Neural crest cell (in vitro differentiated cells): Measurements from ENCODE around the gene EIF3I. TPM values are rescaled to one million over a fixed set of nuclear protein-coding genes. Genes with fewer than 3 reads are reported as not detected.
A peak's percentile ranks its signal among the peaks of the same experiment; 100 is the strongest.

Experiments
- DNase-seq: peaks from one replicate; pipeline ENCODE4 v3.0.0; 2021; ENCODE audit warnings: low read depth, mixed read lengths, low spot score
- H3K27ac Mint-ChIP-seq: one replicate; pipeline ENCODE4 v1.8.0; 2021; ENCODE audit warnings: mild to moderate bottlenecking, mixed read lengths; ENCODE audit not compliant: unreplicated experiment
- H3K27me3 Mint-ChIP-seq: 2 replicates; pipeline ENCODE4 v1.8.0; 2021; ENCODE audit warnings: low read depth, mild to moderate bottlenecking, mixed read lengths
- H3K36me3 Mint-ChIP-seq: 2 replicates; pipeline ENCODE4 v1.8.0; 2021; ENCODE audit warnings: low read depth, mild to moderate bottlenecking, mixed read lengths
- H3K4me1 Mint-ChIP-seq: 2 replicates; pipeline ENCODE4 v1.8.0; 2021; ENCODE audit warnings: mixed read lengths
- H3K4me3 Mint-ChIP-seq: one replicate; pipeline ENCODE4 v1.8.0; 2021; ENCODE audit warnings: mild to moderate bottlenecking, mixed read lengths
- H3K9me3 Mint-ChIP-seq: 2 replicates; pipeline ENCODE4 v1.8.0; 2021; ENCODE audit warnings: mixed read lengths
- total RNA-seq: library from RNA; stranded (reverse); gene quantifications from 2 replicates; pipeline ENCODE4 v1.2.1, GENCODE V29; 2021
- TF ChIP-seq, protein P1 (sequence below): fragments of 200-600 bp; sonication (generic); conservative IDR thresholded peaks from 2 replicates; pipeline ENCODE4 v1.5.0; 2021; ENCODE audit warnings: antibody characterized with exemption, mild to moderate bottlenecking

The EIF3I gene
- total RNA-seq, 1 donor from 2014 or later = 190 TPM

DNA sequence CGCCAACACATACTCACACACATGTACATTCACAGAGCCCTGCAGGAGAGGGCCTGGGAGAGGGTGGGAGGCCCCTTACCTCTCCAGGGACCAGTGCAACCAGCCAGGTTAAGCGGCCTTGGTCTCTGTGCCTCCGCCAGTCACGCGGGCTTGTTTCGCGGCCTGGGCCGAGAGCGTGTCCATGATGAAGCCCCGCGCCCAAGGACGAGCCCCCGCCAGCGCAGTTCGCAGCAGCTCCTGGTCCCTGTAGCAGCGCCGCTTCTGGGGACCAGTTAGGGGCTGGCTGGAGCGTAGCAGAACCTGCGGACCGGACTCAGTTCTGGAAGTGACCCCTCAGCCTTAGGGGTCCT, 17.6 kb downstream of the EIF3I start:
- no peak for DNase-seq
- TF ChIP-seq, protein P1, sequence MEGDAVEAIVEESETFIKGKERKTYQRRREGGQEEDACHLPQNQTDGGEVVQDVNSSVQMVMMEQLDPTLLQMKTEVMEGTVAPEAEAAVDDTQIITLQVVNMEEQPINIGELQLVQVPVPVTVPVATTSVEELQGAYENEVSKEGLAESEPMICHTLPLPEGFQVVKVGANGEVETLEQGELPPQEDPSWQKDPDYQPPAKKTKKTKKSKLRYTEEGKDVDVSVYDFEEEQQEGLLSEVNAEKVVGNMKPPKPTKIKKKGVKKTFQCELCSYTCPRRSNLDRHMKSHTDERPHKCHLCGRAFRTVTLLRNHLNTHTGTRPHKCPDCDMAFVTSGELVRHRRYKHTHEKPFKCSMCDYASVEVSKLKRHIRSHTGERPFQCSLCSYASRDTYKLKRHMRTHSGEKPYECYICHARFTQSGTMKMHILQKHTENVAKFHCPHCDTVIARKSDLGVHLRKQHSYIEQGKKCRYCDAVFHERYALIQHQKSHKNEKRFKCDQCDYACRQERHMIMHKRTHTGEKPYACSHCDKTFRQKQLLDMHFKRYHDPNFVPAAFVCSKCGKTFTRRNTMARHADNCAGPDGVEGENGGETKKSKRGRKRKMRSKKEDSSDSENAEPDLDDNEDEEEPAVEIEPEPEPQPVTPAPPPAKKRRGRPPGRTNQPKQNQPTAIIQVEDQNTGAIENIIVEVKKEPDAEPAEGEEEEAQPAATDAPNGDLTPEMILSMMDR = no peak
- Mint-ChIP-seq H3K4me1 (peaks cover 32% of the 10 kb centered on the region), H3K27me3 (no peaks in the 10 kb centered on the region), H3K36me3 (no peaks in the 10 kb centered on the region), H3K9me3 (no peaks in the 10 kb centered on the region), H3K4me3 (peak overlapping the region; percentile 89), H3K27ac (no peak overlapping the region)

DNA sequence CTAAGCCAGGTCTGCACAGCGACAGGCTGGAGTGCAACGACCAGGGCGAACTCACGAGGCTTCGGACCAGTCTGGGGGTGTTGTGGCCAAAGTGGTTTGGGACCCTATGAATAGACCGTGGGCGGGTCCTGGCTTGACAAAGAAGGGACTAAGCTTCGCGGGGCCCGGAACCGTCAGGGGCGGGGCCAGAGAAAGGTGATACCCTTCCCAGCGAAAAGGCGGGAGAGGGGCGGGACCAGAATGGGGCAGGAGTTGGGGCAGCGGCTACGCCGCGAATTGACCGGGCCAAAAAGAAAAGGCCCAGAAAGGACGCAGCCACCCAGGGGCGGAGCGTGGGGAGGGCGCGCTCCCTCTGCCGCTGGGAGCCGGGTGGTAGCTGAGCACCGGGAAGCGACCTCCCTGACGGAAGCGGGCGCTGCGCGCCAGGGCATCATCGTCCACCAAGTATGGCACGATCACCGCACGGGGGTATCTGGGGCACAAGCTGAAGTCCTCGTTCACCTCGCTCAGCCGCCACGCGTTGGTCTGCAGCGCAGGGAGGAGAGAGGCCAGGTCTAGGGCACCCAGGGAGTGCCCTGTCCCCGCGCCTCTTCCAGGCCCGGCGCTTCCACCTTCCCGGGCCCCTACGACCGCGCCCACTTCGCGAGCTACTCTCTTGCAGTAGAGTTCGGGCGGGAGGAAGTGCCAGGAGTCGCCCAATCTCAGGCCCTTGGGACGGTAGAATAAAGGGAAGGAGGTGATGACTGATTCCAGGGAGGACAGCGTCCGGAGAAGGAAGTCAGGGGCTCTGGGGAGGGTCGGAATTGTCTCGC, 18.1 kb downstream of the EIF3I start:
- Mint-ChIP-seq H3K36me3 (no peaks in the 10 kb centered on the region), H3K27ac (no peak overlapping the region), H3K4me3 (peak overlapping the region; percentile 89), H3K4me1 (peaks cover 32% of the 10 kb centered on the region), H3K9me3 (no peaks in the 10 kb centered on the region), H3K27me3 (no peaks in the 10 kb centered on the region)
- peak; percentile 51 for DNase-seq
- TF ChIP-seq, protein P1 = peak; percentile 33

DNA sequence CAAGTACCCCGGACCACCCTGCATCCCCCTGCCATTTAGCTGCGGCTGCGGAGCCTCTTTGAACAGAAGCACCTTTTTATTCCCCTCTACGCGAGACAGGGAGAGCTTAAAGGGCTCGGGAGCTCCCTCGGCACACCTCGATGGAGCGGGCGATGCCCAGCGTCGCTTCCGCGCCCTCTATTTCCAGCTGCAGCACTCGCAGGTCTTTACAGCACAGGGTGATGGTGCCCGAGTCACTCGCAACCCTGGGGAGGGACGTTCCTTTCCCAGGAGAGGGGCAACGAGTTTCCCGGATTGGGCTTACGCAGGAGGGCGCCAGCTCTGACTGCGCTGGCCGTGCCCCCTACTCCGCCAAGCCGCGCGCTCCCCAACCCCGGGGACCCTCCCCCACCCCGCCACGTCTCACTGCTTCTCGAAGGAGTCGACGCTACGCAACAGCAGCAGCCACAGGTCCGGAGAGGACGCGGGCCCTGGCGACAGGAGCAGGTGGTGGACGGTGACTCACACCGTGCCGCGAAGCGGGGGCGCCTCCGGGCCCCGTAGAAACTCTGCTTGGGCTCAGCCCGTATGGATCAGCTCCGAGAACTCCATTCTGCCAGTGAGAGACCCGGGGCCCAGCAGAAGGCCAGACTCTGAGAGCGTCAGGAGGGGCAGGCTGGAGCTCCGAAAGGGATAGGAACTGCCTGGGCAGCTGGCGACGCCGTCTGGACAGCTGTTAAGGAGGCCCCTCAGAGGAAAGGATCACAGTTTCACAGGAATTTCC, 19.0 kb downstream of the EIF3I start:
- no peaks in the 10 kb centered on the region for H3K27me3 Mint-ChIP-seq
- no peak overlapping the region for H3K27ac Mint-ChIP-seq
- no peaks in the 10 kb centered on the region for H3K9me3 Mint-ChIP-seq
- DNase-seq = peak; percentile 28
- peak overlapping the region; percentile 89 for H3K4me3 Mint-ChIP-seq
- TF ChIP-seq, protein P1 = no peak
- H3K36me3 Mint-ChIP-seq = no peaks in the 10 kb centered on the region
- peaks cover 32% of the 10 kb centered on the region for H3K4me1 Mint-ChIP-seq

DNA sequence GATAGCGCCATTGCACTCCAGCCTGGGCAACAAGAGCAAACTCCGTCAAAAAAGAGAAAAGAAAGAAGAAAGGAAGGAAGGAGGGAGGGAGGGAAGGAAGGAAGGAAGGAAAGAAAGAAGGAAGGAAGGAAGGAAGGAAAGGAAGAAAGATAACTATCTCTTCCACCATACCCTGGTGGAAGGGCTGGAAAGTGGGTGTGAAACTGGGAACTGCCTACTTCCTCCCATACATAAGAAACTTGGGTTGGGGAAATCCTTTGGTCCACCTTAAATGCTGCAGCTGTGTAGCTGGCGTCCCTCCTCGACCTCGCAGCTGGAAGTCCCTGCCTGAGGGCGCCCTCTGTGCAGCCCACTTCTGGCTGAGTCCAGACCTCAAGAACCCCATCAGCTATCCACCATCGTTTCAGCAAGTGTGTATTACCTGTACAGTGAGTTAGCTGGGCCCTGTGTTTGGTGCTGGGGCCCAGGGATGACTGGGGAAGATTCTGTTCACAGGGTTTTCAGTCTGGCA, 20.2 kb downstream of the EIF3I start:
- TF ChIP-seq, protein P1 = no peak
- peaks cover 32% of the 10 kb centered on the region for H3K4me1 Mint-ChIP-seq
- H3K36me3 Mint-ChIP-seq = no peaks in the 10 kb centered on the region
- H3K27me3 Mint-ChIP-seq = no peaks in the 10 kb centered on the region
- peak overlapping the region; percentile 89 for H3K4me3 Mint-ChIP-seq
- no peak for DNase-seq
- H3K27ac Mint-ChIP-seq = no peak overlapping the region
- H3K9me3 Mint-ChIP-seq = no peaks in the 10 kb centered on the region

DNA sequence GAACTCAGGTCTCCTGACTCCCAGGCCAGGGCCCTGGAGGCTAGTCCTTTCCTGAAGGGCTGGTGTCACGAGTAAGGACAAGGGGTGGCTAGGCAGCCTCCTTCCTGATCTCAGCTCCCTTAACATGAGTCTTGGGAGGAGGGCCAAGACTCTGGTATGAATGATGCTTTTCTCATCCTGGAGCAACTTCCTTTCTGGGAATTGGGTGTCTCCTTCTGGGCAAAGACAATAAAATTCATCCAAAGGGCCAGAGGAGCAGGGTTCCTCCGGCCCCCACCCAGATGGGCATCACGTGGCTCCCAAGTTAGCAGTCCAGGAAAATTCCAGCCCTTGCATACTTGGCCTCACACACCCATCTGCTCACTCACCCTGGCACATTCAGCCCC, 24.7 kb downstream of the EIF3I start, which contains the start of gene FAM167B:
FAM167B (plus strand) TSS at position 335 of the 386 bp plus-strand sequence. CDS start 200 bp downstream, outside the sequence.
- Mint-ChIP-seq H3K27ac (peak within 1 kb of the TSS; percentile 69), H3K4me3 (peak within 1 kb of the TSS; percentile 25), H3K27me3 (peaks cover 4% of the 10 kb centered on the region), H3K36me3 (no peaks in the 10 kb centered on the region), H3K4me1 (peaks cover 29% of the 10 kb centered on the region), H3K9me3 (no peaks in the 10 kb centered on the region)
- DNase-seq = no peak
- TF ChIP-seq, protein P1 = no peak
